Measurements from ENCODE around the gene SMPD3. TPM values are rescaled to one million over a fixed set of nuclear protein-coding genes. Genes with fewer than 3 reads are reported as not detected.

The SMPD3 gene
- total RNA-seq, 1 donor from 2014 or later = 0.17 TPM

DNA sequence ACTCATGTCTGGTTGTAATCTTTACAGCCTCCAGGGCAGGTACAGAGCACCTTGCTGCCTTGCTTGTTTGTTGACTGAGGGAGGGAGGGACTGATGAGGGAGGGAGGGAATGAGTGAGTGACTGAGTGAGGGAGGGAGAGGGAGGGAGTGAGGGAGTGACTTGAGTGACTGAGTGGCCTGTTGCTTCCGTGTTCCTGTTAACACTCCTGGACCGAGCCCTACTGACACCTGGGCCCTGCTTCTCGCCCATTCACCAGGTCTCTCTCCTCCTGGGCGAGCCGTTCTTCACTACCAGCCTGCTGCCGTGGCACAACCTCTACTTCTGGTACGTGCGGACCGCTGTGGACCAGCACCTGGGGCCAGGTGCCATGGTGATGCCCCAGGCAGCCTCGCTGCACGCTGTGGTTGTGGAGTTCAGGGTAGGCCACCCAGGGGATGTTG, 96.3 kb downstream of the SMPD3 start:
- DNase-seq = no peak

DNA sequence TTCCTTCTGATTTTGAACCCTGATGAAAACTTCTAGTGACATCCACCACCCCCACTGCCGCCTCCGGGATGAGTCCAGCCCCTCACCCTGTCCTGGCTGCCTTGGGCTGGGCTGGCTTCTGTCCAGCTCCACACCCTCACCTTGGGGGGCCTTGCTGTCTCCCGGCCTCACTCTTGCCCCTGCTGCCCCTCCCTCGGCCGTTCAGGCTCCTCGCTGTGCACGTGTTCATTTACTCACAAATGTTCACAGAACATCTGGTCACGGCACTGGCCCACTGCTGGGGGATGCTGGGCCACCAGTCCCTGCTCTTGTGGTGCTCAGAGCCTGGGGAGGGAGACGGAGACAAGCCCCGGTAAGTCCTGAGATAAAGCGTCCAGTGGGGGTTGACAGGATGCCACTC, 96.8 kb downstream of the SMPD3 start:
- no peak for DNase-seq

DNA sequence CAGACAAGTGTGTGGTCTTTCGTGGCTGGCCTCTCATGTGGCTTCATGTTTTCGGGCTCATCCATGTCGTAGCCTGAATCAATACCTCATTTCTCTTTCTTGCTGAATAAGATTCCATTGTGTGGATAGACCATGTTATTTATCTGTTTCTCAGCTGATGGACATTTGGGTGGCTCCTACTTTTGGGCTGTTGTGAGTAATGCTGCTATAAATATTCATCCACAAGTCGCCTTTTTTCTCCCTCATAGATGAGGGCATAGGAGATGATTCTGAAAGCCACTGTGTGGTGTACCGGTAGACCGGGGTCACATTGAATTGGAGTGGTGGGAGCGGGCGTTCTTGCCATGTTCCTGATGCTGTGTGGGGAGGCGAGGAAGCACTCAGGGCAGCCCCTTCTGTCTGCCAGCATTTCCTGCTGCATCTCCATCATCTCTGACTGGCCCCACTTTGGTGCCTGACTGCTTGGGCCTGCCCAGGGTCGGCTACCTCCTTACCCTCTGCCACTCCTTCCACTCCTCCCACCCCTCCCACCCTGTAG, 97.4 kb downstream of the SMPD3 start:
- no peak for DNase-seq

DNA sequence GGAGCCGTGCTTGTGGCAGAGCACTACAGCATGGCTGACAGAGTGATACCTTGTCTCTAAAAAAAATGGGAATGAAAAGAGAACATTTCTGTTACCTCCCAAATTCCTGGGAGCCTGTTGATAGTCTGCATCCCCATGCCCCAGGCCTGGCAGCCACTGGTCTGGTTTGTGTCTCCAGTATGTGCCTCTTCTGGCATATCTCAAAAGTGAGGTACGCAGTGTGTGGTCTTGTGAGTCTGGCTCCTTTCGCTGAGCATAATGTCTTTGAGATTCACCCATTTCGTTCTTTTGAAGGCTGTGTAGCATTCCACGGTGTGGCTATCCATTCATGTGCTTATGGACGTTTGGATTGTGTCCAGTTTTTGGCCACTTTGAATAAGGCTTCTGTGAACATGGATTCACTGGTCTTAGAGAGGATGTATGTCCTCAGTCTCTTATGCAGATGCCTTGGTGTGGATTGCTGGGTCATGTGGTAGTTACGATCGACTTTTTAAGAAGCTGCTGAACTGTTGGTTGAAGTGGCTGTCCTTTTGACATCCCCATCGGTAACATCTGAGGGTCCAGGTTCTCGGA, 98.4 kb downstream of the SMPD3 start:
- no peak for DNase-seq

DNA sequence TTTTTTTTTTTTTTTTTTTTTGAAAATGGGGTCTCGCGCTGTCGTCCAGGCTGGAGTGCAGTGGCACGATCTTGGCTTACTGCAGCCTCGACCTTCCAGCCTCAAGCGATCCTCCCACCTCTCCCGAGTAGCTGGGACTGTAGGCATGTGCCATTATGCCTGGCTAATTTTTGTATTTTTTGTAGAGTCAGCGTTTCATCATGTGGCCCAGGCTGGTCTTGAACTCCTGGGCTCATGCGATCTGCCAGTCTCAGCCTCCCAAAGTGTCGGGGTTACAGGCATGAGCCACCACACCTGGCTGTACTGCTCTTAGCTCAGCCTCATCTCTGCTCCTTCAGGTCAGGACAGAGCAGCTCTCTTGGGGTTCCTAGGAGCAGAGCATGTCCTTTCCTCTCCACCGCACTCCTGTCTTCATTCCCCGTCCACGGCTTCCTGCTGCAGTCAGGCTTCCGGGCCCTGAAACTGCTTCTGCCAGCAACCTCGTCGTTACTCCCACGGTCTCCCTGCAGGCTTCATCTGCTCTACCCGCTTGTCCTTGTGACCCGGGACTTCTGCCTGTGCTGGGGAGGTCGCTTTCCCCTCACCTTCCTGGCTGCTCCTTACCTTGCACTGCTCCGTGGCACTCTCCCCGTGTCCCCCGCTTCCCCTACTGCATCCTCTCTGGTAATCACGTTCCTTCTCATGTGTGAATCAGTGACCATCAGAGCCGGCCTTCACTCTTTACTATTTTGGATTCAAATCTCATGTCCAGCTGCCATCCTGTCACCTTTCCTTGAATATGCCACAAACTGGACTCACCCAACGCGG, 99.5 kb downstream of the SMPD3 start:
- no peak for DNase-seq

DNA sequence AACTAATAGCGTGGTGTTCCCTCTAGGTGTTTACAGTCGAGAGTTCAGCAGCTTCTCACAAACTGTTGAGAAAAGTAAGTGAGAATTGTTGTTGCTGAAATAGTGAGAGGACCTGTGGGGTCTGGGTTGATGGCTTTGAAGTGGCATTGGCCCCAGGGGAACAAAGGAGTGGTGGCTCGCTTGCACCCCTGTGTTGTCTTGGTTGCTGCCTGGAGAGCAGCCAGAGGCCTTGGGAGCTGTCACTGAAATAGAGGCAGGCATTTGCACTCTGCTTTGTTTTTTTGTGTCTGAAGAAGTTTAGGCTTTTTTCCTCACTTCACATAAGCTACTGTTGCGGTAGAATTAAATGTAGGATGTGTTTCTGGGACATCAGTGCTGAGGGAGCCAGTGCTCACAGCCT, 100.7 kb downstream of the SMPD3 start:
- no peak for DNase-seq

DNA sequence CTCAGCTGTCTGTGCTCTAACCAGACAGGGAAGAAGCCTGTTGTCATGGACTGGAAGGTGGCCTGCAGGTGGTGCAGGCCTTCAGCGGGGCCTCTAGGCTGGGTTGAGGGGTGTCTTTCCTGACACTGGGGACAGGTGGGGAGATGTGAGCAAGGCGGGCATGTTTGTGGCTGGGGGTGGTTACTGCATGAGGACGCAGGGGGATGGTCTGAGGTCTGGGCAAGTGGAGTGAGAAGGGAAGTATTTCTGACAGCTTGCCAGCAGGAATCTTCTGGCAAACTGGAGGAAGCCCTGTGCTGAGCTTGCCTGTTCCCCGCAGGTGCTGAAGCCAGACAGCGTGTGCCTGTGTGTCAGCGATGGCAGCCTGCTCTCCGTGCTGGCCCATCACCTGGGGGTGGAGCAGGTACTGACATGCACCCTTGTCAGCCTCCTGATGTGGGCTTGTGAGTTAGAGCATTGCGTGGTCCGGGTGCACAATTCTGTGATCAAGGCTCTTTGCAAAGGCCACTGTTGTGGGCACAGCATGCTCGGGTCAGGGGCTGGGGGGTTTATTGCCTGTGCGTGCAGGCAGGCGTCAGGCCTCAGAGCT, 101.3 kb downstream of the SMPD3 start:
- no peak for DNase-seq

DNA sequence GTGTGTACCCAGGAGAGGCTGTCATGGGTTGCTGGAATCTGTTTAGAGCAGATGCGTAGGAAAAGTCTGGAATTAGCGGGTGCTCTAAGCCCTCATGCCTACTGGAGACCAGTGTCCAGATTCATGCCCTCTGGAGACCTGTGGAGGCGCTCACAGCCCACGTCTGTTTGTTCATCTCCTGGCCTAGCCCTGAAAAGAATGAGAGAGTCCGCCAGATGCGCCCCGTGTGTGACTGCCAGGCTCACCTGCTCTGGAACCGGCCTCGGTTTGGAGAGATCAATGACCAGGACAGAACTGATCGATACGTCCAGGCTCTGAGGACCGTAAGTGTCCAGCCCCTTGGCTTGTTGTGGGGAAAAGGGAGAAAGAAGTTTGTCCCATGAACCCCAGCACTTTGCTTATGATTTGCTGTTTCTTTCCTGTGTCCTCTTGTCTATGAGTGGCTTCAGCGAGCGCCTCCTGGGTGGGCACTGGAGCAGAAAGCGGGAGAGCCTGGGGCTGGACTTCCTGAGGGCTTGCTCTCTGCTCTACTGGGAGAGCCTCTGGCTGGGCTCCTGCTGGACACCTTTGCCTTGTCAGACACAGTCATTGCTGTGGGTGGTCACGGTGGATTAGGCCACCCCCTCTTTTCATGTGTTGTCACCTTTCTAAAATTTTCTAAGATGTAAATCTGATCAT, 102.2 kb downstream of the SMPD3 start:
- no peak for DNase-seq

DNA sequence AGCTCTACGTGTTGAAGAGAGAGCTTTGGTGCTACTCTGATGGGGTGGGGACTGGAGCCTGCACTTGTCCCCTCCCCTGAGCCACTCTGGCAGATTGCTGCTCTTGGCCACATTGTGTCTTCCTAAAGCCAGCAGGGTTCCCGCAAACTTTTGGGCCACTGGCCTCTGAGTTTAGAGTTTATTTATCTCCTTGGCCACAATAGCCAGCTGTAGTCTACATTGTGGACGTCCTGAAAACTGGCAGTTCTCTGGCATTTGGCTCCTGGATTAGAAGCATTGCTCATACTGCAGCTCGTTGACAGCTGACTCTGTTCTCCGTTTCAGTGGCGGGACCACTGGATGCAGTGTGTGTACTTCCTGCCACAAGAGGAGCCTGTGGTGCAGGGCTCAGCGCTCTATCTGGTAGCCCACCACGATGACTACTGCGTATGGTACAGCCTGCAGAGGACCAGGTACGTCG, 102.9 kb downstream of the SMPD3 start:
- DNase-seq = no peak

DNA sequence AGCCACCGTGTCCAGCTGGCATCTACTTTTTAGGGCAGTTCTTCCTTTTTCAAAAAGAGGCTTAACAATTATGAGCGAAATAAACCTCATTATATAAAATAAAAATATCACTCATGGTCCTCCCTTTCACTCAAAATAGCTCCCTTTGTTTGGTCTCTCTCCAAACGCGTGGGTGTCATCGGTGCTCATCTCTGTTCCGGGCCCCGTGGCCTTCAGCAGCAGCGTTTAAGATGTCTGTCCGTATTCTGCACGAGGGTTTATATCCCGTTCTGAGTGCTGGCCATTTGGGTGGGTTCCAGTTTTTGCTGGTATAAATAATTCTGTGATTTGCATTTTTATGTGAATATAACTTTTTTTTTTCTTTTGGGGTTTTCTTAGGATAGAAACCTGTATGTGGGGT, 104.1 kb downstream of the SMPD3 start:
- DNase-seq = no peak

DNA sequence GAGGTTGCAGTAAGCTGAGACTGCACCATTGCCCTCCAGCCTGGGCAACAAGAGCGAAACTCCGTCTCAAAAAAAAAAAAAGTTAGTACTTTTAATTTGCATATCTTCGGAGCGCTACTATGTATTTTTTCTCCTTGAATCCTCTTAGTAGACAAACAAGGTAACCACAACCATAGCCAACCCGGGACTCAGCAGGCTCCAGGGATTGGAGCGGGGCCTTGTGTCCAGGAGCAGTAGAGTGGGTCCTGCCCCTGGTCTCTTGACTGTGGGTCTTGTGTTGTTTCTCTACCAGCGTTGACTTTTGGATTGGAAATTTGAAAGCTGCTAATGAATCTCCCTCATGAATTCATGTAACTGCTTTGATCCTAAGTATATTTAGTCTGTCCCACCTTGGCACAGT, 105.2 kb downstream of the SMPD3 start:
- DNase-seq = no peak

DNA sequence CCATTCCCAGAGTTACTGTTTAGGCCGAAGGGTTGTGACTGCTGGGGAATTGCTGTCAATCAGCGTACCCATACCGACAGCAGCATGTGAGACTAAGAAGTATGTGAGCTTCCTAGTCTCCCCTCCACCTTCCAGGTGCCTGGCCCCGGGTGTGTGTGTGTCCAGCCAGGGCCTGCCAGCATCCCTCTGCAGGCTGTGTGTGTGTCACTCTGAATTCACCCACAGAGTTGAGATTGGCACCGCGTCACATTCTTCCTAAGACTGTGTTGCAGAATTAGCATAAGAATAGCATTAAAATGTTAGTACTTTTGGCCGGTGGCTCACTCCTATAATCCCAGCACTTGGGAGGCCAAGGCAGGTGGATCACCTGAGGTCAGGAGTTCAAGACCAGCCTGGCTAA, 105.7 kb downstream of the SMPD3 start:
- no peak for DNase-seq

DNA sequence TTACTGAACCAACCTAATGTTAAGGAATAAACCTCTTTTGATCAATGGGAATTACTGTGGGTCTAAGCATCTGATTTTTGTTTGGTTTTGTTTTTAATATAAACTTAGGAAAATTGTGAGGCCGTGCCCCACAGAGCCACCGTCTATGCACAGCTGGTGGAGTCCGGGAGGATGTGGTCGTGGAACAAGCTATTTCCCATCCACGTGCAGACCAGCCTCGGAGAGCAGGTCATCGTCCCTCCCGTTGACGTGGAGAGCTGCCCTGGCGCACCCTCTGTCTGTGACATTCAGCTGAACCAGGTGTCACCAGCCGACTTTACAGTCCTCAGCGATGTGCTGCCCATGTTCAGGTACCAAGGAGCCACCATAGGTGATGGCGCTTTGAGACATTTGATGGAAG, 109.1 kb downstream of the SMPD3 start:
- DNase-seq = no peak

DNA sequence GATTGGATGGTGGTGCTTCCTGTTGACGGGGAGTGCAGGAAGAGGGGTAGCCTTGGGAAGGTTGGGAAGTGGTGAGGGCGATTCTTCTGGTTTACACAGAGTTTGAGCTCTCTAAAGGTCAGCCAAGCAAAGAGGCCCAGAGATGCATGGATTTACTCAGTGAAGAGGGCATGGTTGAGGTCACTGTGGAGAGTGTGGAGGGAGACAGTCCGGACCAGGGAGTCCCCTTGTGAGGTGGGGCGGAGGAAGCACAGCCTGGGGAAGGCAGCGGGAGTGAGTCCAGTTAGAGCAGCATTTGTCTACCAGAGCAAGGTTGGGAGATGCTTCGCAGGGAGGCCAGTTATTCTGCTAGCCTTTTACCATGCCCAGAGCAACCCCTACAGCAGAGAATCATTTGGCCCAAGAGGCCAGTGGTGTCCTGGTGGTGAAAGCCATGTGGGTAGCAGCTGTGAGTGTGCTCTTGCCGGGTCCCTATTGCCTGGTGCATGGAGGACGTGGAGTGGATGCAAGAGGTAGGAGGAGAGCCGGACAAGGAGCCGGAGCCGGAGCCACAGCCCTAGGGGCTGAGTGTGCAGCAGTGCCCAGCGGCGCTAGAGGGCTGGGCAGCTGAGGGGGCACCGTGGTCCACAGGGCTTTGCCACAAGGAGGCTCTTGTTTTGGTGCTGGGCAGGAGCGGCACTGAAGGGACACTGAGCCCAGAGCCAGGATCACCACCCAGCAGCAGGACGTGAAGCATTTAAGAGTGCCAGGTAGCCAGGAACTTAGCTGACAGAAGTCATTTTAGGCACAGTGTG, 109.8 kb downstream of the SMPD3 start:
- DNase-seq = no peak

DNA sequence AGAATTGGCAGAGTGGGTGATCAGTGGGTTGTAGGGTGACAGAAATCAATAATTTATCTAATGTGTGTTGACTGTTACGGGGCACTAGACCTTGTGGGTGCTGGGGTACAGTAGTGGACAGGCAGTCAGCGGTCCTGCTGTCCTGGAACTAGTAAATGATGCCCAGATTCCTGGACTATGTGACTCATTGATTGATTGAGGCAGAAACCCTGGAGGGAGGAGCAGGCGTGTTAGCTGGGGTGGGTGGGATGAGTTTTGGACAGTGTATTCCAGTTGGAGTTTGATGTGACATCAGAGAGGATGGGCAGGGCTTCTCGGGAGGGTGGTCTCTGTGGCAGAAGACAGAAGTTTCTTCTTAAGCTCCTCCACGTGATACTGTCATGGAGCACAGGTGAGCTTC, 113.1 kb downstream of the SMPD3 start:
- DNase-seq = no peak

DNA sequence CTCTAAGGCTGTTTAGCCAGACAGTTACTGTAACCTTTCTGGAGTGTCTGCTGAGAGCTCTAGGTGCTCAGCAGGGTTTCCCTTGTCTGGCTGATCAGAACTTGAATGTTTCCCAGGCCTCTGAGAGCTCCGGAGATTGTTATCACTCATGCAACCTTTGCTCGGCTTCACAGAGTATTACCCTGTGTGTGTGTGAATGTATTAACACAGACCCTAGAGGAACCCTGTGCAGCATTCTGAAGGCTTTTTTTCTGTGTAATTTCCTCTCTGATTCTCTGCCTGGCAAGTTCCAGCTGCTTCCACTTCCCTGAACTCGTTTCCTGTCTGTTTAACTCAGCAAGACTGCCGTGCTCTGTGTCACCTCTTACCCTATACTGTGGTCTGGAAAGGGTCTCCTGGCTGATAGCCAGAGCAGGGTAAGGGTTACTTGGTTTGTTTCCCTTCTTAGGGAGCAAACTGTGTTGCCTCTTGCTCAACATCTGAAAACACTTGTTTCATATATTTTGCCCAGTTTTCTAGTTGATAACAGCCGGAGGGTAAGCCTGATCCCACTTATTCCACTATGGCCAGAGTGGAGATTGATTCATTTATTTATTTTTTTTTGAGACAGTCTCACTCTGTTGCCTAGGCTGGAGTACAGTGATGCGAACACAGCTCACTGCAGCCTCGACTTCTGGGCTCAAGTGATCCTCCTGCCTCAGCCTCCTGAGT, 115.7 kb downstream of the SMPD3 start:
- DNase-seq = peak; percentile 98

DNA sequence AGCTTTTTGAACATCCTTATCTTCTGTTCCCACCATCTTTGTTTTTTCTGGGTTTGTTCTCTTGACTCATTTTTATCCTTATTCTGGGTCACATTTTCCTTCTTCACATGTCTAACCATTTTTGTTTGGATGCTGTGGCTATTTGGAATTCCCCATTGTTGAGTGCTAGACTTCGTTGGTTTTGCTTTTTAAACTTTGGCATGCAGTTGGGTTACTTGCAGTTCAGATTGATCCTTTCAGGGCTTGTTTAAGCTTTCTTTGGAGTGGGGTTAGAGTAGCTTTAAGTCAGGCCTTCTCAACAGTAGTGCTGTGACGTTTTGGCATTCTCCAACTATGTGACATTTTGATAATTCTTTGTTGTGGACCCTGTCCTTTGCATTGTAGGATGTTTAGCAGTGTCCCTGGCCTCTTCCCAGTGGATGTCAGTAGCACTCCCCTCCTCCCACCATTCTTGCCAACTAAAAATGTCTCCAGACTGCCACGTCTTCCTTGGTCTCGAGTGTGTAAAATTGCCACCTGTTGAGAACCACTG, 116.4 kb downstream of the SMPD3 start:
- DNase-seq = no peak

DNA sequence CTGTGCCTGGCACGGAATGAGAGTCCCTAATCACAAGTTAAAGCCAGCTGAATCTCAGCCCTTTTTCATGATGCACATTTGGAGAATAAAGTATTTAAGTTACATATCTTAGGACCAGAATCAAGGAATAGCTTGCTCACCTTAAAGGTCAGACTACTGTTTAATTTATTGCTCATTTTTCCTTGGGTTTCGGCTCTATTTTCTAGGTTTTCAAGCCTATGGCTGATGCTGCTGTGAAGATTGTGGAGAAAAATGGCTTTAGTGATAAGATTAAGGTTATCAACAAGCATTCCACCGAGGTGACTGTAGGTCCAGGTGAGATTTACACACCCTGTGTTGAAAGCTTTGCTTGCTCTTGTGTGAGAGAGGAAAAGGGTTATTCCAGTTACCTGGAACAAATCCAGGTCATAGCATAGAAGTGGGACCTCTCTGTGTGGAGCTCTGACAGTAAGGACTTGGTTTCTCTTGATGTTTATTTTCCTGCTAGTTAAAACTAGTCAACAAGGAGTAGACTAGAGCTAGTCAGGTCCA, 119.4 kb downstream of the SMPD3 start:
- DNase-seq = no peak

DNA sequence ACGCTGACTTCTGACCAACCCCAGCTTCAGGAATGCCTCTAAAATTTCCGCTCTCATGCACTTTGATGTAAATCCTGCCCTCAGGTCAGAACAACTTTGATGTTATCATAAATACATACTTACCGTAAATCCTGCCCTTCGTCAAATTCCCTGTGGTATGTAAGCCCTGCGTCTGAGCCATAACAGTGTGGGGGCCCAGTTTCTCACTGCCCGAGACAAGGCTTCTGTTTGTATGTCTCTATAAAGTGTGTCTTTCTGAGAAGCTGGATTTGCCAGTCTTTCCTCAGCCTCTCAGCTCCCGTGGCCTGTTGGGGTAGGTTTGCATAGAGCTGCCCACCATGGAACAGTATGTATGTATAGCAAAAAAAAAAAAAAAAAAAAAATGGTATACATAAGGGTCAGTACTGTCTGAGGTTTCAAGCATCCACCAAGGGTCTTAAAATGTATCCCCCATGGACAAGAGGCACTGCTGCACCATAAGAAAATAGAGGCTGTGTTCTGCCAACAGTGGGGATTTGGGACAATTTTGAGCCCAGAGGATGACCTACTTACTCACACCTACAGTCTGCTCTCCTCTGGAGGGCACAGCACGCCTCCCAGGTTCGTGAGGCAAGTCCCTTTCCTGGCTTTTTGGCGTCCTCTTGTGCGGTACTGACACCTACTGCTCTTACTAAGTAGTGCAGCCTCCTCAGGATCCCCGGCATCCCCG, 120.0 kb downstream of the SMPD3 start:
- DNase-seq = peak; percentile 94

DNA sequence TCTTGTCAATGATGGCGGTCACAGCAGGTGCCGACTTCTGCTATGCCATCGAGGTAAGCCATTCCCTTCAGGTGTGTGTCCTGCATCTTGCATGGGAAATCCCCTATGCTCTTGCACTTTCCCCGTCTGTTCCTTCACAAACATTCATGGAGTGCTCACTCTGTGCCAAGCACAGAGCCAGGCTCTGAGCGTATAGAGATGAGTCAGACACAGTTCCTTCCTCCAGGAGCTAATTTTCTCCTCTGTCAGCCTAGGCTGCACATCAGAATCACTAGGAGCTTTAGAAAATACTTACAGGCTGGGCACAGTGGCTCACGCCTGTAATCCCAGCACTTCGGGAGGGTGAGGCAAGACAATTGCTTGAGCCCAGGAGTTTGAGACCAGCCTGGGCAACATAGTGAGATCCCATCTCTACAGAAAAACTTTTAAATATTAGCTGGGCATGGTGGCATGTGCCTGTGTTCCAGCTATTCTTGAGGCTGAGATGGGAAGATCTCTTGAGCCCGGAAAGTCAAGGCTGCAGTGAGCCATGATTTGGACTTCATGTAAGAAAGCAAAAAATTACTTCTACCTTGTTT, 123.4 kb downstream of the SMPD3 start:
- peak; percentile 81 for DNase-seq

All from dermis blood vessel endothelial cell (primary cell).